Measurements from ENCODE around the gene SH3RF3. TPM values are rescaled to one million over a fixed set of nuclear protein-coding genes. Genes with fewer than 3 reads are reported as not detected.

Gene SH3RF3
- total and polyA plus RNA-seq, 9 of the 15 experiments (the other 6 are each of a cell fraction or from before 2014, with no cell fraction given) = 0.02 TPM; not detected in 8

DNA sequence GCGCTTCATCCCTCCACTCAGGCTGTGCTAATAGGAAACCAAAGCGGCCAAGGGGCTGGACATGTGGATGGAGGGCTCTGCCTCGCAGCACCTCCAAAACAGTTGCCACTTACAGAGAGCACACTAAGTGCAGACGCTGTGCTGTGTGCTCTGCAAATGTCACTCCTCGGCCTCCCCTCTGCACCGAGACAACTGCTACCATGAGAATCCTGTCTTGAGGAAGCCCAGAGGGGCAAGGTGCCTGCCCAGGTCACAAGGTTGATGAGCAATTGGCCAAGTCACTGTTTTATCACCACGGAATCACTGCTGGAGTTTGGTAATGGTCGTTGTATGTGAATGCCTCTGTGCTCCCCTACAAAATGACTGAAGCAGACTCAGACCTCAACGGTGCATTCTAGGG, 352.6 kb downstream of the SH3RF3 start (continued):
- TF ChIP-seq, protein P1, sequence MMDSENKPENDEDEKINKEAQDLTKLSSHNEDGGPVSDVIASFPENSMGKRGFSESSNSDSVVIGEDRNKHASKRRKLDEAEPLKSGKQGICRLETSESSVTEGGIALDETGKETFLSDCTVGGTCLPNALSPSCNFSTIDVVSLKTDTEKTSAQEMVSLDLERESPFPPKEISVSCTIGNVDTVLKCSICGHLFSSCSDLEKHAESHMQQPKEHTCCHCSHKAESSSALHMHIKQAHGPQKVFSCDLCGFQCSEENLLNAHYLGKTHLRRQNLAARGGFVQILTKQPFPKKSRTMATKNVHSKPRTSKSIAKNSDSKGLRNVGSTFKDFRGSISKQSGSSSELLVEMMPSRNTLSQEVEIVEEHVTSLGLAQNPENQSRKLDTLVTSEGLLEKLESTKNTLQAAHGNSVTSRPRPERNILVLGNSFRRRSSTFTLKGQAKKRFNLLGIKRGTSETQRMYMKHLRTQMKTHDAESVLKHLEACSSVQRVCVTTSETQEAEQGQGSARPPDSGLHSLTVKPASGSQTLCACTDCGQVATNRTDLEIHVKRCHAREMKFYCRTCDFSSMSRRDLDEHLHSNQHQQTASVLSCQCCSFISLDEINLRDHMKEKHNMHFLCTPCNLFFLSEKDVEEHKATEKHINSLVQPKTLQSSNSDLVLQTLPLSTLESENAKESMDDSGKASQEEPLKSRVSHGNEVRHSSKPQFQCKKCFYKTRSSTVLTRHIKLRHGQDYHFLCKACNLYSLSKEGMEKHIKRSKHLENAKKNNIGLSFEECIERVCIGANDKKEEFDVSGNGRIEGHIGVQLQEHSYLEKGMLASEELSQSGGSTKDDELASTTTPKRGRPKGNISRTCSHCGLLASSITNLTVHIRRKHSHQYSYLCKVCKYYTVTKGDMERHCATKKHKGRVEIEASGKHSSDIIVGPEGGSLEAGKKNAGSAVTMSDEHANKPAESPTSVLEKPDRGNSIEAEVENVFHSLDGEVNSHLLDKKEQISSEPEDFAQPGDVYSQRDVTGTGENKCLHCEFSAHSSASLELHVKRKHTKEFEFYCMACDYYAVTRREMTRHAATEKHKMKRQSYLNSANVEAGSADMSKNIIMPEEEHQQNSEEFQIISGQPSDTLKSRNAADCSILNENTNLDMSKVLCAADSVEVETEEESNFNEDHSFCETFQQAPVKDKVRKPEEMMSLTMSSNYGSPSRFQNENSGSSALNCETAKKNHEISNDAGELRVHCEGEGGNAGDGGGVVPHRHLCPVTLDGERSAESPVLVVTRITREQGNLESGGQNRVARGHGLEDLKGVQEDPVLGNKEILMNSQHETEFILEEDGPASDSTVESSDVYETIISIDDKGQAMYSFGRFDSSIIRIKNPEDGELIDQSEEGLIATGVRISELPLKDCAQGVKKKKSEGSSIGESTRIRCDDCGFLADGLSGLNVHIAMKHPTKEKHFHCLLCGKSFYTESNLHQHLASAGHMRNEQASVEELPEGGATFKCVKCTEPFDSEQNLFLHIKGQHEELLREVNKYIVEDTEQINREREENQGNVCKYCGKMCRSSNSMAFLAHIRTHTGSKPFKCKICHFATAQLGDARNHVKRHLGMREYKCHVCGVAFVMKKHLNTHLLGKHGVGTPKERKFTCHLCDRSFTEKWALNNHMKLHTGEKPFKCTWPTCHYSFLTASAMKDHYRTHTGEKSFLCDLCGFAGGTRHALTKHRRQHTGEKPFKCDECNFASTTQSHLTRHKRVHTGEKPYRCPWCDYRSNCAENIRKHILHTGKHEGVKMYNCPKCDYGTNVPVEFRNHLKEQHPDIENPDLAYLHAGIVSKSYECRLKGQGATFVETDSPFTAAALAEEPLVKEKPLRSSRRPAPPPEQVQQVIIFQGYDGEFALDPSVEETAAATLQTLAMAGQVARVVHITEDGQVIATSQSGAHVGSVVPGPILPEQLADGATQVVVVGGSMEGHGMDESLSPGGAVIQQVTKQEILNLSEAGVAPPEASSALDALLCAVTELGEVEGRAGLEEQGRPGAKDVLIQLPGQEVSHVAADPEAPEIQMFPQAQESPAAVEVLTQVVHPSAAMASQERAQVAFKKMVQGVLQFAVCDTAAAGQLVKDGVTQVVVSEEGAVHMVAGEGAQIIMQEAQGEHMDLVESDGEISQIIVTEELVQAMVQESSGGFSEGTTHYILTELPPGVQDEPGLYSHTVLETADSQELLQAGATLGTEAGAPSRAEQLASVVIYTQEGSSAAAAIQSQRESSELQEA (IDR thresholded peaks at IDR 0.05; ENCODE audit: low read depth) = no peak
- no peak for TF ChIP-seq LCOR (CRISPR knock-in tag; IDR thresholded peaks at IDR 0.05)
- no peak for TF ChIP-seq HEY1 (CRISPR knock-in tag; IDR thresholded peaks at IDR 0.05; ENCODE audit: borderline replicate concordance)
- TF ChIP-seq CBFB (CRISPR knock-in tag; IDR thresholded peaks at IDR 0.05) = no peak
- no peak for TF ChIP-seq TEAD1 (CRISPR knock-in tag; IDR thresholded peaks at IDR 0.05)
- no peak for TF ChIP-seq CTBP1 (IDR thresholded peaks at IDR 0.05; ENCODE audit: borderline replicate concordance)
- no peak for TF ChIP-seq CC2D1A (IDR thresholded peaks at IDR 0.05)
- TF ChIP-seq ZKSCAN3 (CRISPR knock-in tag; IDR thresholded peaks at IDR 0.05) = no peak
